HG02588 (cell line): ENCODE results near the gene TIAM2.
"Not testable (repeated sequence)": the region's sequence is repeated elsewhere in the genome, so short reads cannot be mapped to it uniquely, and the experiment has no call there.

Experiments
- ATAC-seq: cut with Tn5 transposase; IDR thresholded peaks from one replicate; pipeline ENCODE4 v1.9.1; 2021; ENCODE audit warnings: mild to moderate bottlenecking, moderate library complexity; ENCODE audit not compliant: unreplicated experiment

TIAM2 gene

DNA sequence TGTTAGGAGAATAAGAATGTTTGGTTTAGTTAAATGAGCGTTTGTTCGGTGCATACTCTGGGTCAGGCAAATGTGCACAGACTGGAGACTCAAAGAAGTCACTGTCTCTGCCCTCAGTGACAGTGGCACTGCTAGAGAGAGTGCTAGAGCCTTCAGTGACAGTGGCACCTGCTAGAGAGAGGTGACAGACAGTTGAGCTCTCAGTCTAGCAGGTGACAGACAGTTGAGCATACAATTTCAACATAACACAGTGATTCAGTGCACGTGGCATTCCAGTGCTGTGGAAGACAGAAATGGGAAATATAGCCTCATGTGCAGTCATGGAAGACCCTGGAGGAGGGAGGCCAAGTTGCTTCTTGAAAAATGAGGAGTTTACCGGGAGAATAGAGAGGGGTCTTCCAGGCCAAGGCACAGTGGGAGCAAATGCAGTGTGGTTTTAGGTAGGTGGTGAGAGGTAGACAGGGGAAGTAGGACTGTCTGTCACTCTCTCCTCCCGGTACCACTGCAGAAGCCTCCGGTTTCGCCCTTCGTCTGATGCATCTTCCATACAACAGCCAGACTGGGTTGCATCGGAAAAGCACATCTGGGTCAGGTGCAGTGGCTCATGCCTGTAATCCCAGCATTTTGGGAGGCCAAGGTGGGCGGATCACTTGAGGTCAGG, 160.8 kb downstream of the TIAM2 start:
- no peak for ATAC-seq

DNA sequence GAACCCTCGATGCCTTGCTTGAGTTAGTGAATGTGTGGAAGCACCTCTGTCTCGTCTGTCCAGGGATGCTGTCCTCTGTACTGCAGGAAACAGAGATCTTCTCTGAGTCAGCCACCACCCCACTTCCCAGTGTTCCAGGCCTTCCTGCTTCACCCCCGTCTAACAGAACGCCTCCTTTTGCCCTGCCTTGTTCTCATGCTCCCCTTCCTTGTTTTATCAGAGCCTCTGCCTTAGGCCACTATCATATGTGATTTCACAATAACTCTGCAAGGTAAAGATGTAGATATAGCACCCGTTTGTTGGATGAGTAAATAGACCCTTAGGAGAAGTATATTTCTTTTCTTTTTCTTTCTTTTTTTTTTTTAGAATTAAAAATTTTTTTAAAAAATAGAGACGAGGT, 162.0 kb downstream of the TIAM2 start:
- ATAC-seq, result no peak

DNA sequence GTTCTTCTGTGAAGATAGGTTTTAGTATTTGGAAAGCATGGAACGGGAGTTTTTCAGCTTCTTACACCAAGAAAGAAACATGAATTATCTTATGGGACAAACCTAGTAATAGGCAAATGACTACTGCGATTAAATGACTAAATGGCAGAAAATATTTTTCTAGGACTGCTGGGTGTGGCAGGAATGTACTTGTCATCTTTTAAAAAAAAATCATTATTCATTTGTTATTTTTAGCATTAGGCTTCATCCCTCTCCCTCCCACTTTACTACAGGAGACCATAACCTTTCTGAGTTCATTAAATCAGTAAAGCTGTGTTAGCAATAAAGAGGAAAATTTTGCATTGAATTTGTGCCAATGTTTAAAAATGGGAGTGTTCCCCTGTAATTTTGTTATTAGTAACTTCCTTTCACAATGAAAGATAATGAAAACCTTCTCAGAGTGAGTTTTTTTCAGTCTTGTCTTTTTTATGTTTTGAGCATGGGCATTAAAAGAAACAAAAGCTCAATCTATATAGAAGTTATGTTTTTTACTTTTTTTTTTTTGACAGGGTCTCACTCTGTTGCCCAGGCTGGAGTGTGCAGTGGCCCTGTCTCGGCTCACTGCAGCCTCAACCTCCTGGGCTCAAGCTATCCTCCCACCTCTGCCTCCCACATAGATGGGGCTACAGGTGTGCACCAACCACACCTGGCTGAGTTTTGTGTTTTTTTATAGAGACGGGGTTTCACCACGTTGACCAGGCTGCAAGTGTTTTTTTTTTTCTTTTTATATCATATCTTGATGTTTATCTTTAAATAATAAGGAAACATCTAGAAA, 163.1 kb downstream of the TIAM2 start:
- no peak for ATAC-seq

DNA sequence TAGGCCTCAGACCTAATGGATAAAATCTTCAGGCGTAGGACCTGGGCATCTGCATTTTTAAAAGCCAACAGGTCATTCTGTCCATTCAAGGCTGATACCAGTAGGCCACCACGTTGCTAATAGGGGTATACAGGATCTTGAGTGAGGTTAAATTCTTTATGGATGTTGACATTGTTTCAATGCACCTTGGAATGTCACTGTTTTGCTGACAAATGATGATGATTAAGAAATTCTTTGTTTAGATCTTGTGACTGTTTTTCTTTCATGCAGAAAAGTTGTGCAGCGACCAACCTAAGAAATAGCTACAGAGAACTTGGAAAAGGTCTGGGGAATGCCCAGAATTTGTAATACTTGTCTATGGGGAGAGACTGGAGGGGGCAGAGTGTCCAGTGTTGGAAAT, 167.6 kb downstream of the TIAM2 start:
- ATAC-seq, result no peak

DNA sequence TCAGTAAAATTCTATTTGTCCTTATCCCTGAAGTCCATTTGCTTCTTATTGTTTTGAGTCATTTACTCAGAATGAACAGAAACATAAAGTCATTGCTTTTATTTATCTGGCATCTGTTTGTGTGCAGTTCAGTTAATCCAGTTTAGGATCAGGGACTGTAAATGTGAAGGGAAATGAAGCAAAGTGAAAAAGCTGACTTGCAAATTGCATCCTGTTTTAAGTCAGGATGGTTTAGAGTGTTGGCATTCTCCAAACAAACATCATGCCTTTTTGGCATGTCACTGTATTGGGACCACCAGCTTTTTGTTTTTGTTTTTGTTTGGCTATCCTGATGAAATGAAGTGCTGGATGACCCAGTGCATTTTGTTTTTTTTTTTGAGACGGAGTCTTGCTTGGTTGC, 168.5 kb downstream of the TIAM2 start:
- ATAC-seq, result no peak

DNA sequence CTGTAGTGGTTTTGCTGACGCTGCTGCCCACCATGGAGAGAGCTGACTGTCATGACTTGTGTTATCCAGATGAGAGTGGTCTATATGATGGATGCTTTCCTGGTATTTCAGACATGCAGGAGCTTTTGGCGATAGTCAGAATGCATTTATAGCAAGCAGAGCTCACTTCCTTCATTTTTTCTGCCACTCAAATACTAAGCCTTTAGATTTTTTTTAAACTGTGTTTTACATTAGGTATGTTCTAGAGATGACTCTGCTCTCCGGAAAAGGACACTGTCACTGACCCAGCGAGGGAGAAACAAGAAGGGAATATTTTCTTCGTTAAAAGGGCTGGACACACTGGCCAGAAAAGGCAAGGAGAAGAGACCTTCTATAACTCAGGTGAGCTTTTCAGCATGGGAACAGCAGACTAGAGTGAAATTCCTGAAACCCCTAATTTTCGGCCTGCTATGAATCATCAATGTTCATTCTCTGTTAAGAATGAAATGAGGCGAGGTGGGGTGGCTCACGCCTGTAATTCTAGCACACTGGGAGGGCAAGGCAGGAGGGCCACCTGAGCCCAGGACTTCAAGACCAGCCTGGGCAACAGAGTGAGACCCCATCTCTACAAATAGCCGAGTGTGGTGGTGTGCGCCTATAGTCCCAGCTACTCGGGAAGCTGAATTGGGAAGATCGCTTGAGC, 170.1 kb downstream of the TIAM2 start:
- ATAC-seq, result no peak

DNA sequence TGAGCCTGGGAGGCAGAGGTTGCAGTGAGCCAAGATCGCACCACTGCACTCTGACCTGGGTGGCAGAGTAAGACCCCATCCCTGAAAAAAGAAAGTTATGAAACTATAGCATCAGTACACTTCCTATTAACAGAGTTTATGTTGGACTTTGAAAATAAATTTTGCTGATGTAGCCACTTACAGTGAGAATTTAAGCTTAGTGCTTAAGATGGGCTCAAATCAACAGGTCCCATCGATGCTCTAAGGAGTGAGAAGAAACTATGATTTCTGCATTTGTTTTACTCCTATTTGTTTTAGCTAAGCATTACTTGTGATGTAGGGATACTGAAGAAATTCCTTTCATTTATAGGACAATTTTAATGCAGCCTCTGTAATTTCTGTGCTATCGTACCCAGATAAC, 175.4 kb downstream of the TIAM2 start:
- ATAC-seq, result no peak

DNA sequence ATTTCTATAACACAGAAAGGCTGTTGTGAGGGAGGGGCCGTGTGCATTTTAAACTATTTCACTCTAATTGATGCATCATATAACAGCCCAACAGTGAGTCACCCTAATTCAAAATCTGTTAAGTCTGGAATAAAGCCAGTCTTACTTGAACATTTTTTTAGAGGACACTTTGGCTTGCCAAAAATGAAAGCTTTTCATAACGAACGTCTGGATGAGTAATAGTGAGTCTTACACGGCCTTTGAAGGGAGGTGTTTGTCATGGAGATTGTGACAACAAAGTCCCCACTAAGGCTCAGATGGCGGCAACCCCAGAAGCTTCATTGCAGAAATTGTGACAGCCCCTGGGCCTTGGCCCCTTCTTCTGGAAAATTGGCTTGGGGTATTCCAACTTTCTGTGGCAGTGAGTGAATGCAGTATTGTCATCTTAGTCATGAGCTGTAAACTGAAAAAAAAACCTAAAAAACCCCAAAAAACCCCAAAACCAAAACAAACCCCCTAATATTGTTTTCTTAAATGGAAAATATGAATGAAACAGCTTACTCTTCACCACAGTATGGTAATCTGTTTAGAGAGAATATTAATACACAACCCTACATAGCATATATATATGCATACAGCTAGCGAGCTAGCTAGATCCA, 176.1 kb downstream of the TIAM2 start:
- ATAC-seq, result peak; percentile 86

DNA sequence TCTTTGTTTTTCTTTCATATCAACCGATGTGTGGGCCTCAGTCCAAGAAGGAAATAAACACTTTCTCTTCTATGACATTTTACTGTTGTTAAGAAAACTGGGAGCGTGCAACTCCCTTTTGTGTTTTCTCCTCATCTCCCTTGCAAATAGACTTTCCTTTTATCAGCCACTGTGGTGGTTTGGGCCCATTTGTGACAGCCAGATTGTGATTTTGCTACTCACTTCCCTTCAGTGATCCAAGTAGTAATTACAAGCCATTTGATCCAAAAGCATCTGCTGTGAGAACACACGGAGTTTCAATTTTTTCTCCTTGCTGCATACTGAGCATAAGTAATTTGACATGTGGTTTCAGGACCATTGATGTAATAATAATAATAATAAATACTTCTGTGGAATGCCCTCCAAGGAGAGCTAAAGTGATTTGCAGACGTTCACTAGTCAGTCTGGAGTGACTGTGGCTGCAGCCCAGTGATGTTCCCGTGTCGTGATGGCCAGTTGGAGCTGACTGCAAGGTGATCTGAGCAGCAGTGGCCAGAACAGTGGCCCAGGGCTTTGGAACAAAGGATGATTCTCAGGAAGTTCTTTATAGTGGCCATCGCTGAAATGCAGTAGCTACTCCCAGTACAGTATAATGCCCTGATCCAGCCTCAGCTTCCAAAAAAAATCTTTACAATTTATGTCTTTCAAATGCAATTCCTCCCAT, 176.8 kb downstream of the TIAM2 start:
- peak; percentile 1 for ATAC-seq

DNA sequence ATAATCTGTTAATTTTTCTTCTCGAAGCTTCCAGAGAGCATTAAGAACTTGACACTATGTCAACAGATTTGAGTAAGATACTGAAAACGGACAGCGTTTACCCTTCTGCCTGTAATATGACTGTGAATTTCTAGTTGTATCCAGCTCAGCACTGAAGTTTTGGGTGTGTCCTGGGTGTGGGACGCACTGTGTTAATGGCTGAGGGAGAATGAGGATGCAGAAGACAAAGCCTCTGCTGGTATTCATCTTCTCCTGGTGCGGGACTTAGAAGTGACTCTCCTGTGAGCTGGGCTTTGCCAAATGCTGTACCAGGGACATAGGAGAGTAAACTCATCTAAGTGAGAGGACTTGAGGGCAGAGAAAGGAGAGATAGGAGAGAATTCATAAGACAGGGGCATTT, 178.4 kb downstream of the TIAM2 start:
- no peak for ATAC-seq

DNA sequence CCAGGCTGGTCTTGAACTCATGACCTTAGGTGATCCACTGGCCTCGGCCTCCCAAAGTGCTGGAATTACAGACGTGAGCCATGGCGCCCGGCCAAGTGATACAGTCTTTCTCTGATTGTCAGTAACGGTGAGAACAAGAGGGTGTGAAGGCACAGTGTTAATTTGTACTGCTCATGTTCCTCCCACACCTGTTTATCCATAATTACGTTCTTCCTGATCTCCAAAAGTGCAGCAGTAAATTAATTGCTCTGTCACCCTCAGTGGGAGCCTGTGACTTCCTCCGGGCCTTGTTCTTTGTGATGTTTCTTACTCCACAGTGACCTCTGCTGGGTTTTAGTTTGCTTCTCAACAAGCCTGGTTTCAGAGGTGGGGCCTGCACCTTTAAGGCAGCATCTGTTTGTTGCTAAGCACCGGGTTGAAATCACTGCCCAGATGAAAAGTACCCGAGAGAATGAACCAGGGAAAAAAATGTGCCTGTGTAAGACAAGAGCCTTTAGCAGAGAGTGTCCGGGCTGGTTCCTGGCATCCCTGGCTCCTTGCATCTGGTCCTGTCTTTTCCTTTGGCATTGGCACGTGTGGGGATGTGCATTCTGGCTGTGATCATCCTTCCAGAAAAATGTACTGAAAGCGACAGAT, 179.6 kb downstream of the TIAM2 start:
- ATAC-seq, result peak; percentile 47

DNA sequence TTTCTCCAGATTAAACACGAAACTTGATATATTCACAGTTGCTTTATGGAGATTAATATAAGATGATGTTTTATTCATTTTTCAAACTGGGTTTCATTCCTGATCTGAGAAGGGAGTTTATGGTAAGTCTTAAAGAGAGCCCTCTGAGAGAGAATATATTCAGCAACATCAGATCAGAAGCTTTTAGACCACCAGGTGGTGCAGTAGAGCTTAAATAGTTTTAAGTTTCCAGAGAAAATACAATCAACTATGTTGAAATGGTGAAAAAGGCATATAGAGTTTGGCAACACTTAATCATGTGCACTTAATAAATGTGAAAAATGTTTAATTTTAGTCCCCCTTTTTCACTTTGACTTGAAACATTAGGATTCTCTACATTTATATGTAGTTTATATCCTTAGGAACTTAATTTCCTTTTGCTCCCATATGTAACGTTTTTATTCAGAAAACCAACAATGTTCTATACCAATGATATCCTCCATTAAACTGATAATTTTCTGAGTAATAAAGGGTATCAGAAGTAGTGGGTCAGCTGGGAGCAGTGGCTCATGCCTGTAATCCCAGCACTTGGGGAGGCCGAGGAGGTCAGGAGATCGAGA, 182.3 kb downstream of the TIAM2 start:
- ATAC-seq, result no peak

DNA sequence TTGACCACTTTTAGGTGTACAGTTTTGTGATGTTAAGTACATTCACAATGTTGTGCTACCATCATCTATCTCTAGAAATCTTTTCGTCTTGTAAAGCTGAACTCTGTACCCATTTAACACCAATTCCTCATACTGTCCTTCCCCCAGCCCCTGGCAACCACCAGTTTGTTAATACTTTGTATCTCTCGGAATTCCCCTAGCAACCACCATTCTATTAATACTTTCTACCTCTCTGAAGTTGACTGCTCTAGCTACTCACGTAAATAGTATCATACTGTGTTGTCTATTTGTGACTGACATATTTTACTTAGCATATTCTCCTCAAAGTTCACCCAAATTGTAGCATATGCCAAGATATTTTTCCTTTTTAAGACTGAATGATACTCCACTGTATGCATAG, 186.4 kb downstream of the TIAM2 start:
- peak; percentile 64 for ATAC-seq

DNA sequence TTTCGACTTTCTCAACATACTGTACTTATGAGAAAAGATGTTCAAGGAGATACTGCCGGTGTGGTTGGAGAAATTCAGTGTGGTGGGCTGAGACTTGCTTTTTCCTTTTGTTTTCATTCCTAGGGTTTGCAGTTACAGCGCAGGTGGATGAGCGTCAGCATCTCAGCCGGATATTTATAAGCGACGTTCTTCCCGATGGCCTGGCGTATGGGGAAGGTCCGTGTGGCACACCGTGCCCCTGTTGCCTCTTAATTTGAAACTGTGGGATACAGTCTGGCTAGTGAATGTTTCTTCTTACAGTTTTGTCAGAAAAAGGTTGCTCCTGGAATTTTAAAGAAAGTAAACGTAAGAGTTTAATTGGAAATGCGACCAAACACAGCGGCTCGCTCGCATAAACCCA, 187.0 kb downstream of the TIAM2 start:
- no peak for ATAC-seq

DNA sequence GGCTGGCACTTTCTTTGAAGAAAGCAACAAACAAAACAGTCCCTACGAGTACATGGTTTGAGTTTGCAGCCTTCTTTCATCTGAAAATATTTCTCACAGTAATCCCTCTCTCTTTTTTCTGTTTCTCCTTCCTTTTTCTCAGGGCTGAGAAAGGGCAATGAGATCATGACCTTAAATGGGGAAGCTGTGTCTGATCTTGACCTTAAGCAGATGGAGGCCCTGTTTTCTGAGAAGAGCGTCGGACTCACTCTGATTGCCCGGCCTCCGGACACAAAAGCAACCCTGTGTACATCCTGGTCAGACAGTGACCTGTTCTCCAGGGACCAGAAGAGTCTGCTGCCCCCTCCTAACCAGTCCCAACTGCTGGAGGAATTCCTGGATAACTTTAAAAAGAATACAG, 188.0 kb downstream of the TIAM2 start:
- ATAC-seq, result peak; percentile 34

DNA sequence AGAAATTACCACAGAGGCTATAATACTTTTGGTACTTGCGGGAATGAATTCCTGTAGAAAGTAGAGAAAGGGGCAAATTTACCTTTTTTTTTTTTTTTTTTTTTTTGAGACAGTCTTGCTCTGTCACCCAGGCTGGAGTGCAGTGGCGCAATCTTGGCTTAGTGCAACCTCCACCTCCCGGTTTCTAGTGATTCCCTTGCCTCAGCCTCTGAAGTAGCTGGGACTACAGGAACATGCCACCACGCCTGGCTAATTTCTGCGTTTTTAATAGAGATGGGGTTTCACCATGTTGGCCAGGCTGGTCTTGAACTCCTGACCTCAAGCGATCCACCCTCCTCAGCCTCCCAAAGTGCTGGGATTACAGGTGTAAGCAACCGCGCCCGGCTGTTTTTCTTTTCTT, 189.9 kb downstream of the TIAM2 start:
- ATAC-seq, result not testable (repeated sequence)

DNA sequence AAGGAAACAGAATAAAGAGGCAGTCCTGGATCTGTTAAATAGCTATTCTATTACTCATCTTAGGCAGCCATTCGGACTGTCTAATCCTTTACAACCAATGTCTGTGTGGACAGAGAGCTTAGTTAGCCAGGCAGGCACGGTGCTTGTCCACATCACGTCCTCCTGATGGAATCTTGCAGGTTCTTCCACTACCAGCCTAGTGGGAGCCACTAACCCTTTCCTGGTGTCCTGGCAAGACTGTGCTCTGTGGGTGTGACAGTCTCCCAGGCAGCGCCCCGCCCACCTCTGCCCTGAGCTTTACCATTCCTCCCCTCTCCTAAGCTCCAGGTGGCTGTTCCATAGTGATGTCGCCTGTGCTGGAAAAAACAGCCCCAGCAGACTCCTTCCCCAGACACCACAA, 190.4 kb downstream of the TIAM2 start:
- ATAC-seq, result no peak

DNA sequence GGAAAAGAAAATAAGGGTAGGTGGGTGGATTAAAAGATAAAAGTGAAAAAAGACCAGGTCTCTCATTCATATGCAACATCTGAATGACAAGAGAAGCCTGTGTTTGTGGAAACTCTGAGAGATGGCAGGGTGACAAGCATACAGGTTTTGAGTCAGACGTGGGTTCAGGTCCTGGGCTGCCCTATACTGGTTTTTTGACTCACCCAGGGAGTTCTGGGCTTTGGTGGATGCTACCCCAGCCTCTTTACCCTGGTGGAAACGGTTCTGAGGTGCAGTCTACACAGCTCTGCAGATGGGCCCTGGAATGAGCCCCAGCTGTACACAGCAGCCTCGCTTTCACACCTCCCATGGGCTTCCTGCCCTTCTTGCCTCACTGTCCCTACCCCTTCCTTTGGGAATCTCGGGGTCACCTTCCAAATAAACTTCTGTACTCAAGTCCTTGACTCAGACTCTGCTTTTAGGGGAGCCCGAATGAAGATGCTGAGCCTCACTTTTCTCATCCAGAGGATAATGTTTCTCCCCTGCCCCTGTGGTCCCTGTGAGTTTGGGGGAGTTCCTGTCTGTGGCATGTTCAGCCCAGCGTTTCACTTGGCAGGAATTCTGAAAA, 191.0 kb downstream of the TIAM2 start:
- peak; percentile 24 for ATAC-seq

DNA sequence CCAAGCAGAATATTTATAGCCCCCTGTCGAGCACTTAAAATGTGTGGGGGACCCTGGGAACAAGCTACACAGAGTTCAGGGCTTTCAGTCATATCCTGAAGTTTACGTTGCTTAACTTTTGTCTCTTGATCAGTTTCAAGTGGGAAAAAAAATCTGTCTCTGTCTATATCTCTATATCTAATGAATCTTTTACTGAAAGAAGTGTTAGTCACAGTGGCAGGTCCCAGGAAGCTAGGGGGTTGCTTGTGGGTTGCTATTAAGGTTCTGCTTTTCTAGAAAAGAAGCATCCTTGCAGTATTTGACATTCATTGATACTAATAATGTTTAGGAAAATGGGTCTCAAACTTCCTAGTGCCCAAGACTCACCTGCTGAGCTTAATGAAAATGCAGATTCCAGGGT, 192.0 kb downstream of the TIAM2 start:
- no peak for ATAC-seq
